Heart left ventricle (tissue), 13 donors: ENCODE measurements around the gene THOC6.

Experiments
- CTCF ChIP-seq, 12 donors: fragments of 200-600 bp; sonication (generic) in 4 of 12; IDR thresholded peaks; one replicate each; pipeline versions ENCODE4 v1.5.0 to v1.8.0; 2018 to 2022; ENCODE audit warnings: antibody characterized with exemption in 12 of 12, mild to moderate bottlenecking in 5 of 12
- POLR2A ChIP-seq, 2 donors: fragments of 450-650 bp; IDR thresholded peaks; one replicate each; pipeline ENCODE4 v1.6.1; 2017; ENCODE audit warnings: antibody characterized with exemption in 2 of 2, mild to moderate bottlenecking in 2 of 2, moderate library complexity in 2 of 2
- donor health status: ischemic (EF 13 %, LVEDD 7.1; RV severe dilation, severe dysfunction).
- donor health status: DM: no; HTN: yes; CAD: no.
- donor health status: DM: no; HTN: no; CAD: no.
- donor health status: ischemic (EF 25% LVEDD 6.9; RV normal size, moderate dysfunction).
- donor health status: ischemic (EF 25% LVEDD 5.7; RV mildly dilated, moderate dysfunction).
- donor health status: ischemic (EF 35%, LVEDD 5.7; RV mildly dilated, moderate dysfunction).
- donor health status: nonischemic (EF 11% LVEDD 7.7; RV severe dilation, severe dysfunction).
- donor health status: DM: yes; HTN: yes; CAD: no.
- donor health status: PGD.
- donor health status: ischemic (EF 29% LVEDD 5.4; RV normal size, mild dysfunction).
- donor health status: nonischemic (EF 23%, LVEDD 6.1; RV moderate dilation, normal function).

- TF ChIP-seq CTCF (IDR thresholded peaks at IDR 0.05) = no peak
- TF ChIP-seq POLR2A (IDR thresholded peaks at IDR 0.05) = no peak
Measured at GRCh38 chr16:2999929-3000328, 23.9 kb upstream of the THOC6 start.
